Fibroblast of peridontal ligament (primary cell): ENCODE data around the gene HSPA4.

Source experiments
- DNase-seq: peaks from one replicate; pipeline ENCODE4 v3.0.0-alpha.2; 2010; ENCODE audit errors: extremely low read depth

The HSPA4 gene

DNA sequence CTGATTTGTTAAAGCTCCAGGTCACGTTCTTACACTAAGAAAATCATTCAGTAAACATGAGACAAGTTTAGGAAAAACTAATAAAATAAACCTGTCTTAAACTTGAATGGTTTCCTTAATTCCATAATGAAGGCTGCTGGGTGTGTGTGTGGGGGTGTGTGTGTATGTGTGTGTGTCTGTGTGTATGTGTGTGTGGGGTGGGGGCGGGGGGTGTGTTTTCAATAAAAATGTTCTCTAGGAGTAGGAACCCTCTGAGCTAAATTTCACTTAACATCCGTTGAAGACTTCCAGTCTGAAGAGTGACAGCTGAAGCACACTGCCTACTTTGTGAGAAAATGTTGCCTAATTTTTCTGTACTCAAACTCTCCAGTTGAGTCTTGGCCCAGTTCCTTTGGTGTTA lies 54.5 kb downstream of the HSPA4 start:
- DNase-seq: no peak

DNA sequence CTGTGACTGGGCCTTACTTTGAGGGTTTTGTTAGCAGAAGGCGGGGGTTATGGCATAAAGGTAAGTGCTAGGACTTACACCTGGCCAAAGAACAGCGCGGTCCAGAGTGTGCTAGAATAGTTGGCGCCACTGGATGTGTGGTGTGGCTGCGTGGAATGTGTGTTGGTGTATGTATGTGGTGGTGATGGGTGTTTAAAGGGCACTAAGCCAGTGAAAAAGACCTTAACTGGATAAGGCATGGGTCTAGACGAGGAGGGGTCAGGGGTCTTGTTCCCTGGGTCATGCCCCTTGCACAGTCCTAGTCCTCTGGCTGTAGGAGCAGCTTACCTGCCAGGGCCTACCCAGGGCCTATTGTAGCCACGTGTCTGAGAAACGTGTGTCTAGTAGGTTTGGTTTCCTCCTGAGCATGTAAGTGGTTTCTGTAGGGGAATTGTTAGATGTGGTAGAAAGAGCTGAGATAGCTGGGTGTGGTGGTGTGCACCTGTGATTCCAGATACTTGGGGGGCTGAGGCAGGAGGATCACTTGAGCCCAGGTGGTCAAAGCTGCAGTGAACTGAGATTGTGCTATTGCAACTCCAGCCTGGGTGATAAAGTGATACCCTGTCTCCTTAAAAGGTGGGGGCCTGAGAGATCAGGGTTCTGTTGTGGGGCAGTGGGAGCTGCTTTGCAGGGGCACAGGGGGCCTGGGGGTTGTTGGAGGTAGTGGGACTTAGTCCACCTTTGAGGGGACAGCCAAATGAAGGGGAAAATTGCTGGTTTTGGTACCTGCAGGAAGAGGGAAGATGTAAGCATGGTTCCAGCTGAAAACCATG lies 55.2 kb downstream of the HSPA4 start:
- no peak for DNase-seq

DNA sequence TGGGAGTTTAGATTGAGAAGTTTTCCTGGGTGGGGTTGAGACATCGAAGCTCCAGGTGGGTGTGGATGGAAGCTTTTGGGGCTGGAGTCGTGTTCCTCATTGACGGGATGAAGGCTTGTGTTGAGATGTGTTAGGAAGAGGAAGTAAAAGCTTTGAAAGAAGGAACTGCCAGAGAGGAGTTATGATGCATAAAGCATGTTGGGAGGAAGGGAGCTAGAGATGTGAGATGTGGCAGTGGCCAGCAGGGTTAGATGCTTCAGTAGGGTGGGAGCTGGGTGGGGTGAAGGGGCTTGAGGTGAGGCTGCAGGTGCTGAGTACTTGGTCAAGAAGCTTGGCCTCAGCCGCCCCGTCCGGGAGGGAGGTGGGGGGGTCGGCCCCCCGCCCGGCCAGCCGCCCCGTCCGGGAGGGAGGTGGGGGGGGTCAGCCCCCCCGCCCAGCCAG lies 56.7 kb downstream of the HSPA4 start:
- no peak for DNase-seq

DNA sequence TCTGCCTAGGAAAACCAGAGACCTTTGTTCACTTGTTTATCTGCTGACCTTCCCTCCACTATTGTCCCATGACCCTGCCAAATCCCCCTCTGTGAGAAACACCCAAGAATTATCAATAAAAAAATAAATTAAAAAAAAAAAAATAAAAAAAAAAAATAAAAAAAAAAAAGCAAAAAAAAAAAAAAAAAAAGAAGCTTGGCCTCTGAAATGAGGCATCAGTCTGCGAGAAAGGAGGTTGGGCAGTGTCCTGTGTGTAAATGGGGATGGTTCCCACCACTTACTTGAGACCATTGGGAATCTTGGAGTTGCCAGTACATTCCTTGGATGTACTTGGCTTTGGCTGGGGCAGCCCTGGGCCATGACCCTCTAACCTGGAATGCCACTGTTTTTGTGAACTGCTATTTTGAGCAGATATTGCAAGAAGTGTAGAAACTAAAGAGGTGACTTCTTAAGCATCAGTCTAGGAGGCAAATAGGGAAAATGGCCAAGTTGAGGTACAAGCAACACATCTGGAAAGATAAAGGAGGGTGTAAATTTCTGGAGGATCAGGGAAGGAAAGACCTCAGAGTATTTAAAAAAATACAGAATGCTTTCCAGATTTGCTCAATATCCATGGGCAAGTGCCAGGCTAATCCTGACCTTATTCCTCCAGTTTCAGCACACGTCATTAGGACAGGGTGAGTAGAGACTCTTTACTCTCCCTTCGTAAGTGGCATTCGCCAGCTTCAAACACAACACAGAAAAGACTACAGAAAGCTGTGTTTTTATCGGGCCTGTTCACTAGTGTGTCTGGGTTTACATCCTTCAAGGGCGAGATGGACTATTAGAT lies 58.1 kb downstream of the HSPA4 start:
- peak; percentile 5 for DNase-seq

DNA sequence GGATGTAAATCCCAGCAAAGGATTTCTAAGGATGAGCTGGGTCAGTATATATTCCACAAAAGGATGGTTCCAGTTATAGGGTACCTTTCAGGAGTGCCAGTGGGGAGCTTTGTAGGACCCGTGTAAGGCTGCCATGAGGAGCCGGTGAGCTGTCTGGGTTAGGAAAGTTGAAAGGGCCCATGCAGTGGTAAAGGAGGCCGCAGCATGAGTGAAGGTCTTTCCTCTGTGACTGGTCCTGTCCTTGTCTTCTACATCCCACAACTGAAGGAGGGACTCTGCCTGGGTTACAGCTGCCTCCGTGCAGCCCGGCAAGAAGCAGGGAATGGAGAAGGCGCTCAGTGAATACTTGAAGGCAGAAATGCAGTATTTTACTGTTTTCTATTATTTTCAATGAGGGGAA lies 58.9 kb downstream of the HSPA4 start:
- no peak for DNase-seq

DNA sequence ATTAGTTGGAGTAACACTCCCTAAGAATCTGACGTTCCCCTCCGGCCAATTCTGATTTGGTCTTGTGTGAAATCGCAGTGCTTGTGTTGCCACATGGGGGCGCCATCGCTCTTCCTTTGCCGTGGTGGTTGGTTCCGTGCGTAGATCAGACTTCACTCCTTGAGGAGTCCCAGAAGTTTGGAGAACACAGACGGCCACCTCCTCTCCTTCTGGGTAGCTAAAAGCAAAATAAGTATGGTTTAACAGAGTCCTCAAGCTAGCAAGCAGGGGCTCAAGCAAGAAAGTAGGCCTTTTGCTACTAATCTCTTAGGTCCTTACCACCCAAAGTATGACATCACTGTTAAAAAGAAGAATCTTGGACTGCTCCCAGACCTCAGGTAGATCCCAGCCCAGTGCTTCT lies 59.5 kb downstream of the HSPA4 start:
- peak; percentile 87 for DNase-seq

DNA sequence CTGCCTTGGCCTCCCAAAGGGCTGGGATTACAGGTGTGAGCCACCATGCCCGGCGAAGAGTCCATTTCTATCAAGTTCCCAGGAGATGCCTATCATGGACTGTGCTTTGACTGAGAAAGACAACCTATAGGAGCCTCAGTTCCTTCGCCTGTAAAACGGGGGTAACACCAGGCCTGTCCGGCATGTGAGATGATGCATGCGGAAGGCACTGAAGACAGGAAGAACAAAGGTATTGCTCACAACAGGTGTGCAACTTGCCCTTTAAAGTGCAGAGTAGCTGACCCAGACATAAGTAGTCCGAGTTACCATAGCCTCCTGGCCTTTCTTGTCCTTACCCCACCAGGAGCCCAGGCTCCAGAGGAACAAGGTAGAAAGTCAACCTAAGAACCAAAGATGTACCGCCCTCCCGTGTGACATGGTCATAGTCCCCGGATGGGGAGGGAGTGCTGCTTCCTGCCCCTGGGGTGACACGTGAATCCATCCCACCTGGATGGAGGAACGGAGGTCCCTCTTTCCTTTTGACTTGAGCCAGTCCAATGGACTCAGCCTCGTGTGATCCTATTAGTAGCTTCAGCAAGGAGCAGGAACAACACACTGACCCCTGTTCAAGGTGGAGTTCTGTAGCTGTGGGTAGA lies 60.3 kb downstream of the HSPA4 start:
- DNase-seq: no peak

DNA sequence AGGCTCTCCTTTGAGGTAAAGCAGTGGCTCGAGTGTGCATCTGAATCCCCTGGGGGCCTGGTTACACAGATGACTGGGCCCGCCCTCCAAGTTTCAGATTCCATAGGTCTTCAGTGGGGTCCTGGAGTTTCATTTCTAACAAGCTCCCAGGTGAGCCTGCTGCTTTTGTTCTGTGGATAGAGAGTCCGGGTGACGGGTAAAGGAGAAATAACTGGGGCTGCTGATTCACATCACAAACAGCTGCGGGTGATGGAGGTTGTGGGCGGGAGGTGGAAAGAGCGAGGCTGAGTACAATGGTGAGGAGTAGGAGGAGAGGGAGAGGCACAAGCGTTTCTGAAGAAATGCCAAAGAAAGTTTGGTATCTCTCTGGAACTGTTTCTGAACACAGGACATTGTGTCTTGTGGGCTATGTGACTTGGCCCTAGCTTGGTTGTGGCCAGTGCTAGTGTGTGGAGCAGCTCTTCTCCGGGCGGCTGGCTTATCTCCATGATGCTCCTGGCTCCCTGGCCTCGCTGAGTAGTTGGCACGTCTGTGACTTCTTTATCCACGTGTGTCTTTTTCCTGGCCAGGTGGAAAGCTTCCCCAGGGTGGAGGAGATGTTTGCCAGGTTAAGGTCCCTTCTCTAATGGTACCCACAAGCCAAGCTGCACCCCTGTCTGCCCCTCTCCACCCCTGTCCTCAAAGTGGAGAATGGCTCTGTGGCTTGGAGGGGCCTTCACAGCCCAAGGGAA lies 61.7 kb downstream of the HSPA4 start:
- DNase-seq: no peak

DNA sequence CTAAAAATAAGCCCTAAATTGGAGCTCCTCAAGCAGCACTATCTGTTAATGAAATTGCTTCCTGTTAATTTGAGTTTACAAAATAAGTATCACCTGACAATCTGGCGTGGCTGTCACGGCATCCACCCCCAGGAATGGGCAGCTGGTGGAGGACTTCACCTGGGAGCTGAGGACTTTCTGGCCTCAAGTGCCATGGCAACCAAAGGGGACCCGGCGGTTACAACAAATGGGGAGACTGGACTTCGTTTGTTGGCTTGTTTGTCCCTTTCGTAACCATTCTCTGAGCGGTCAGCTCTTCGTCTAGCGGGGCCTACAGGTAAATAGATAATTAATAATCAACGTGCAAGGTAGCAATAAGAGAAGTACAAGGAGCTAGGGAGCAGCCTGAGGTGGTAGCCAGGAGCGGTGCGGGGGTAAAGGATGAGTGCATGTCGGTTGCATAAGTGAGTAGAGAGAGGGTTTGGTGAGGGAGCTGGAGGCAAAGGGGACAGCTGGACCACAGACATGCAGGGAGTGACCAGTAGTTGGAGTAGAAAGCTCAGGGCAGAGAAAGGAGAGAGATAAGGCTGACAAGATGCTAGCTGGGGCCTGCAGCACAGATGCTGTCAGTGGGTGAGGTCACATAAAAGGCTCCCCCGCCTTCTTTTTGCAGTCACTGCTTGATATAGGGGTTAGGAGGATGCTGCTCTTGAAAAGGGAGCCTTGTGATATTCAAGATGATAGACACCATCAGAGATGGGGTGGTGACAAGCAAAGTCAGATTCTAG lies 62.5 kb downstream of the HSPA4 start:
- DNase-seq: no peak

DNA sequence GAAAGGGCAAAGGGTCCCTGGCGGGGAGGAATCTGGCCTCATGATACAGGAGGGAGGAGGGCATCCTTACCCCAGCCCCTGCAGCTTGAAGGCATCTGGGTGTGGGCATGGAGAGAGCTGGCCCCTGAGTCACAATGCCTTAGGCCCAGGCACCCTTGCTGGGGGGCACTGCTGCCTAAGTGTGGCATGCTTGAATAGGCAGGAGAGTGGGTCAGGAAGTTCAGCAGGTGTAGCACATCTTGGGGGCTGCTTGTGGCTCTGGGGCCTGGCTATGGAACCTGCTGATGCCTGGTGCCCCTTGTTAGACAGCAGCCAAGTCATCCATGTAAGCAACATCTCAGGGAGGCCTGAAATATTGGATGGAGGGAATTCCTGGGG lies 63.1 kb downstream of the HSPA4 start:
- no peak for DNase-seq

DNA sequence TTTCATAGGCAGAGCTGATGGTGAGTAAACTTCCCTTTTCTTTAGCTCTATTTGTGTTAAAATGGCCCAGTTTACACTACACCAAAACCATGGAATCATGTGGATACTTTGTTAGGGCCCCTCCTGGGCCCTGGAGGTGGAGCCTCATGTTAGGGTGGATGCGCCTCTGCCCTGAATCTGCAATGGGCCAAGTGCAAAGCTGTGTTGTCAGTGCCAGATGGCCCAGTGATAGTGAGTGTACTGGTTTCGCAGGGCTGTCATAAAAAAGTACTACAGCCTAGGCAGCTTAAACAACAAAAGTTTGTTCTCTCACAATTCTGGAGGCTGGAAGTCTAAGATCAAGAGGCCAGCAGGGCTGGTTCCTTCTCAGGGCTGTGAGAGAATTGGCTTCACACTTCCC lies 64.8 kb downstream of the HSPA4 start:
- DNase-seq: no peak

DNA sequence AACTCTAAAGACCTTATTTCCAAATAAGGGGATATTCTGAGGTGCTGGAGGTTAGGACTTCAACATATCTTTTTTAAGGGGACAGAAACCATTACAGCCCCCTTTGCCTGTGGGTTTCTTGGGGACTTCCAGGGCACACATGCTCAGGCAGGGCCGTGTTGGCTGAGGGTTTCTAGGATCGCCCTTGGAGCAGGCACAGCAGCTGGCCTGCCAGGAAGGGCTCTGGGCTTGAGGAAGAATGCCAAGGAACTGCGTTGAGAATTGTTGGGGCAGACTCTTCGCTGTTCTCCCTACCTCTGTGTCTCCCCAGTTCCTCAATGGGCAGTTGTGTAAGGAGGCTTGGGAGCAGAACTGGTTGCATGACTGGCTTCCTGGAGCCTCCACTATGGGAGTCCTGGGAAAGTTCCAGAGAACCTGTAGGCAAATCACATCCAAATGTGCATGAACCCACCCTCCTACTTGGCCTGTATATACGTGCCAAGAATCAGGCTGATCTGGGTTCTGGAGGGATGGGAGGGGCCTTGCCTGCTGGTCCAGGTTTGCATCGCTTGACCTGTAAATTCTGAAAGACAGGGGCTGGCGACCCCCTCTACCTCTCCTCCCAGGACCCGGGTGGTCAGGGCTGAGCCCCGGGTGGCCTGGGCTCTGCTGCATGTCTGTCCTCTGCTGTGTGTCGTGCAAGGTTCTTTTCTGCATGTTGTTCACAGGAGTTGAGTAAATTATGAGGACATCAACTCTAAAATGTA lies 65.5 kb downstream of the HSPA4 start:
- no peak for DNase-seq

DNA sequence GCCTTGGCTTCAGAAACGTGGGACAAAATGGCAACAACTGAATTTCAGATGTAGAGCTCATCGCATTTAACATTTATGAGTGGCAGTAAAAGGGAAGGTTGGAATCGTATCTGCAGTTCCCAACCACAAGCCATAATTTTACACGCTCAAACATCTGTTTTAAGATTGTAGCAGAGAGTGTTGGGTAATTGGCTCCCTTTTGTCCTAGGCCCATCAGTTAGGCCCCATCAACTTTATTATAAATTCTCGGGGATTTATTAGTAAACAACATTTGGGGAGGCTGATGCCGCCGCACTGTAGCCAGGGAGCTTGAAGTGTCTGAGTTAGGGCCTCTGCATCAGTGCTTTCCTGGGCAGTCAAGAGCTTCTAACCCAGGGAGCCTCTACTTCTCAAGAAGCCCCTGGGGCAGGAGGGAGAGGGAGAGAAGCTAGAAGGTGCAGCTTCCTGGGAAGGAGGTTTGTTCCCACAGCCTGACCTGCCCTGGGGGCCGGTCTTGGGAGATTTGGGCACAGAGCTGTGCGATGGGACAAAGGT lies 66.2 kb downstream of the HSPA4 start:
- no peak for DNase-seq

DNA sequence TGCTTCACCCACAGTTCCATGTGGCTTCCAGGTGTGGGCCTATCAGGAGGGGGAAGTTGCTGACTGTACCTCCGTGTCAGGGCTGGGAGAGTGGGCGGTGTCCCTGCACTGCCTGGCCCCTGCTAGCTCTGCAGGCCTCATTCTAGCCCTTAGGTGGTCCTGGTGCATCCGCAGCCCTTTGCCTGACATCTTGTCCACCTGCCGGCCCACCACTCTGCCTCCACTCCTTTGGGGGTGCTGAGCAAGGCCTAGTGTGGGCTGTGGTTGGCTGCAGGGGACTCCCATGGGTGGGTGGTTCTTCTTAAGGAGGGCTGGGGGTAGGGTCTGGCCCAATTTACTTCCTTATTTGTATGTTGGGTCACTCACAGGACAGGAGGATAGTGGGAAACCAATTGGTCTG lies 66.9 kb downstream of the HSPA4 start:
- no peak for DNase-seq

DNA sequence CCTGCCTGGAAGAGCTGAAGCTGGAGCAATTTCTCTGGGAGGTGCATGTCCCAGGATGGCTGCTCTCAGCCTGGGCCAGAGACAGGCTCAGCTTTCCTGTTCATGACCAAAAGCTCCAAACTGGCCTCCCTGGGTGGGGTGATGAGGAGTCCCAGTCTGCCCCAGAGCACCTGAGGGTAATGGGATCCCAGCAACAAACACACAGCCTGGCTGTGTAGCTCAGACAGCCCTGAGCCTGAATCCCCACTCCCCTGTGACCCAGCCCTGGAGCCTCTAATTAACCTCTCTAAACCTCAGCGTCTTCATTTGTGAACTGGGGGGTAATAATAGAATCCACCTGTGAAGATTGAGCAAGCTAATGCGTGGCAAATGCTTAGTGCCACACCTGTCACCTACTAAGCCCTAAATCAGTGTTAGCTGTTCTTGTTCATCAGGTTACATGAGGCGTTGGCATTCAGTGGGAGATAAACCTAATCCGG lies 67.5 kb downstream of the HSPA4 start:
- DNase-seq: no peak

DNA sequence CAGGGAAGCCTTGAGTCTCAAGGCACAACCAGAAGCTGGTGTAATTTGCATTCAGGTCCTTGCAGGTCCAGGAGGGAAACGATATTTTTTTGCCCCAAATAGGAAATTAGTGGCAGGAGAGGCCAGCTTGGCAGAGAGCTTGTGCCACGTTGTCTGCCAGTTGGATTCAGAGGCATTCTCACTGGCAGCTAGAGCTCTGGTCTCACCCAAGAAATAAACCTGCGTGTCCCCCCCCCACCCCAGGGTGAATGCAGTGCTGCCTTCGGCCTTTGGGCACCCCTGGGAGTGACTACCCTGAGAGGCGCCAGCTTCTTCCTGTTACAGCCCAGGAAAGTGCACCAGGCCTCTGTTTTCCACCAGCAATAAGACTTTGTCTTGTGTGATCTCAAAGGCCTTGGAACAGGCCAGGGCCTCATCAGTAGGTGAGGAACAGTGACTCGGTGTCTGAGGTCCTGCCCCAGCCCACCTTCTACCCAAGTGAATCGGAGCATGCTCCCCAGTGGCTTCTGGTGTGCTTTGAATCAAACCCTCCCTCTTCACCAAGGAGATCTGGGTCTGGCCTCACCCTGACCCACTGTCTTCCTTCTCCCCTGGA lies 68.4 kb downstream of the HSPA4 start:
- no peak for DNase-seq

DNA sequence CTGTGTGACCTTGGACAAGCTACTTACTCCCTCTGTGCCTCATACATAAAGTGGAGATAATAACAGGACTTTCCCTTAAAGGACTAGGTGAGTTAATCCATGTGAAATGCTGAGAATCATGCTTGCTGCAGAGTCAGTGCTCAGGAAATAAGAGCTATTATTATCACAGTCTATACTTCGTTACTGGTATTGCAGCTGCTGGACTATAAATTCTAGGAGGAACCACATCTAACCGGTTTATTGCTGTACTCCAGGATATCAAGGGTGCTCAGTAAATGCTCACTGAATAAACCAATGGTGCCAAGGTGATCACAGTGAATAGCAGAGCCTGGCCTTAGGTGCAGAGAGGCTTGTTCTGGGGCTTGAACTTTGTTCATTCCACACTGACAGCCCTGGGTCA lies 69.3 kb downstream of the HSPA4 start:
- no peak for DNase-seq

DNA sequence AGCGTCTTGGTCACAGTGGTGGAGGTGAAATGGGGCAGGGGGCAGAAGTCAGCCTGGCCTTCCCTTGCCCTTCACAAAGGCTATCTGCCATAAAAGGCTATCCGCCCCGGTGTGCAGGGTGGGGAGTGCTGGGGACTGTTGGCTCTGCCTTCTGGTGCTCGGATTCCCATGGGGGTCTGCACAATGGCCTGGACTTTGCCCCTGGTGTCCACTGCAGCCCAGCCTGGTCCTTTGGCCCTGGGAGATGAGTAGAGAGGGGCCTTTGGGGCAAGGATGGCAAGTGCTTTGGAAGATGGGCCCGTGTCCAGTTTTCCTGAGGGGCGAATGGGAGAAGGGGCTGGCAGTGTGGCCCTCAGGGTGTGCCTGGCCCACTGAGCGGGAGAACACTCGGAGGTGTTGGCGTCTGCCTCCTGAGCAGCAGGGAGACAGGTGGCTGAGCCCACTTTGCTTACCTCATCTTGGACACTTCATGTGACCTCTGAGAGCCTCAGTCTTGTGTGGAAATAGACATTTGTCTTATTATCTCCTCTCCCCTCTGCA lies 69.9 kb downstream of the HSPA4 start:
- DNase-seq: no peak

DNA sequence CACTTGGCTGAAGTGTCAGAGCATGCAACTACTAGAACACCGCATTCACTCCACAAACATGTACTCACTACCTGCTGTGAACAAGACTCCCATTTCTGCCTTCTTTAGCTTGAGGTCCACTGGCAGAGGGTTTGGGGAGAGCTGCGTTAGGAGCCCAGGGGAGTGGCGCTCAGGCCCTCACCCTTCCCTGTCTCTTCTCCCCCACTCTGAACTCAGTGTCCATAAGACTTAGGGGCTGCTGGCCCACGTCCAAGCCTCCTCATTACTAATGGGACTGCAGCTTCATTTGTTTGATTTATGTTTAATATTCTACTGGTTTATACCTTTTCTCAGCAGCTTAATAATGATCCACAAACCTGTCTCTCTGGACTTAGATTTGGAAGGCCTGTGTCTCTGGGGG lies 70.9 kb downstream of the HSPA4 start:
- DNase-seq: no peak
